PC-3 (cell line): ENCODE results near the gene CACNA1C.

Experiments used
- EZH2 ChIP-seq: fragments of 300-600 bp; sonication (generic); IDR thresholded peaks from one replicate; pipeline ENCODE4 v1.6.1; 2017; ENCODE audit warnings: antibody characterized with exemption, mild to moderate bottlenecking, low read length; ENCODE audit not compliant: unreplicated experiment
- EZH2phosphoT487 ChIP-seq: fragments of 300-600 bp; sonication (generic); IDR thresholded peaks from 2 replicates; pipeline ENCODE4 v1.6.1; 2018; ENCODE audit warnings: mild to moderate bottlenecking, antibody characterized with exemption, low read length, borderline replicate concordance
- TF ChIP-seq, protein P1 (sequence below): fragments of 300-600 bp; sonication (generic); conservative IDR thresholded peaks from 2 replicates; pipeline ENCODE4 v1.5.1; 2017; ENCODE audit warnings: antibody characterized with exemption, low read depth, mild to moderate bottlenecking, low read length

DNA sequence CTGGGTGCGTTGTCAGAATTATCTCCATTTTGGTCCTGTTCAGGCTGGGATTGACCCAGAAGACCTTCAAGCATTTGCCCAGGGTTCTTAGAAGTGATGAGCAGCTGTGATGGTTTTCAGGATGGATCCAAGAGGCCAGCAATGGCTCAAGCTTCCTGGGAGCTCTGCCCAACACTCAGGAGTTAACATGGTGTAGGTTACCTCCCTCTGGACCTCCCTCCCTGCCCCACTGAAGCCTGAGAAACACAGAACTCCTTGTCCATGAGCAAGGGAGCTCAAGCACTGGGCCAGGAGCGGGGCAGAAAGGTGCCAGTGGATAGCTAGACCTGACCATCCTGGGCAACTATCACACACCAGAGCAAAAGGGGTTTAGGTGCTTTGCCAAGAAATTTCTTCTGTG, 593.6 kb downstream of the CACNA1C start:
- TF ChIP-seq, protein P1, sequence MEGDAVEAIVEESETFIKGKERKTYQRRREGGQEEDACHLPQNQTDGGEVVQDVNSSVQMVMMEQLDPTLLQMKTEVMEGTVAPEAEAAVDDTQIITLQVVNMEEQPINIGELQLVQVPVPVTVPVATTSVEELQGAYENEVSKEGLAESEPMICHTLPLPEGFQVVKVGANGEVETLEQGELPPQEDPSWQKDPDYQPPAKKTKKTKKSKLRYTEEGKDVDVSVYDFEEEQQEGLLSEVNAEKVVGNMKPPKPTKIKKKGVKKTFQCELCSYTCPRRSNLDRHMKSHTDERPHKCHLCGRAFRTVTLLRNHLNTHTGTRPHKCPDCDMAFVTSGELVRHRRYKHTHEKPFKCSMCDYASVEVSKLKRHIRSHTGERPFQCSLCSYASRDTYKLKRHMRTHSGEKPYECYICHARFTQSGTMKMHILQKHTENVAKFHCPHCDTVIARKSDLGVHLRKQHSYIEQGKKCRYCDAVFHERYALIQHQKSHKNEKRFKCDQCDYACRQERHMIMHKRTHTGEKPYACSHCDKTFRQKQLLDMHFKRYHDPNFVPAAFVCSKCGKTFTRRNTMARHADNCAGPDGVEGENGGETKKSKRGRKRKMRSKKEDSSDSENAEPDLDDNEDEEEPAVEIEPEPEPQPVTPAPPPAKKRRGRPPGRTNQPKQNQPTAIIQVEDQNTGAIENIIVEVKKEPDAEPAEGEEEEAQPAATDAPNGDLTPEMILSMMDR: no peak
- TF ChIP-seq EZH2 (no peak), EZH2phosphoT487 (no peak)
